OCI-LY7 (cell line): ENCODE data around the gene TTF2. TPM values are rescaled to one million over a fixed set of nuclear protein-coding genes. Genes with fewer than 3 reads are reported as not detected.

Source experiments
- BruUV-seq: library from RNA; stranded (reverse); fragments of 400-500 nt; replicated peaks from 2 replicates; lab custom pipeline; 2021; lab: Mats Ljungman, UMichigan
- CTCF ChIA-PET: fragments of 300-600 bp; sonication (Branson Sonifier 250); formaldehyde crosslinking; loops from one replicate; lab custom pipeline; 2022; ENCODE audit warnings: antibody characterized with exemption; ENCODE audit not compliant: unreplicated experiment; lab: Charles Lee
- POLR2A ChIA-PET: fragments of 300-600 bp; sonication (Branson Sonifier 250); formaldehyde crosslinking; loops from one replicate; lab custom pipeline; 2022; ENCODE audit warnings: antibody characterized with exemption; lab: Charles Lee
- DNase-seq: peaks from one replicate; pipeline ENCODE4 v3.0.0-alpha.2; 2015; ENCODE audit warnings: low spot score
- H2AFZ ChIP-seq: fragments of 200-600 bp; sonication (generic), shearing (Covaris generic); 2 replicates; pipeline ENCODE4 v1.6.1; 2014; ENCODE audit warnings: mild to moderate bottlenecking, antibody characterized with exemption, low read length, moderate library complexity
- H3K27ac ChIP-seq: fragments of 200-600 bp; sonication (generic); 2 replicates; pipeline ENCODE4 v1.5.1; 2014; ENCODE audit warnings: mixed run types, low read depth, mild to moderate bottlenecking, moderate library complexity, low read length, inconsistent platforms; ENCODE audit not compliant: poor library complexity, severe bottlenecking
- H3K36me3 ChIP-seq: fragments of 200-600 bp; sonication (generic); 2 replicates; pipeline ENCODE4 v1.6.1; 2014; ENCODE audit warnings: mild to moderate bottlenecking, antibody characterized with exemption, low read length, moderate library complexity, mixed read lengths; ENCODE audit not compliant: insufficient read depth
- H3K4me1 ChIP-seq: fragments of 200-600 bp; sonication (generic); 2 replicates; pipeline ENCODE4 v1.5.1; 2014; ENCODE audit warnings: mild to moderate bottlenecking, low read length; ENCODE audit not compliant: insufficient read depth, poor library complexity, severe bottlenecking
- H3K4me2 ChIP-seq: fragments of 200-600 bp; sonication (generic); 2 replicates; pipeline ENCODE4 v1.6.1; 2014; ENCODE audit warnings: mild to moderate bottlenecking, low read length
- H3K4me3 ChIP-seq: fragments of 200-600 bp; sonication (generic); 2 replicates; pipeline ENCODE4 v1.5.1; 2014; ENCODE audit warnings: mild to moderate bottlenecking, low read depth, low read length; ENCODE audit not compliant: poor library complexity, severe bottlenecking
- H3K79me2 ChIP-seq: fragments of 200-600 bp; sonication (generic); 2 replicates; pipeline ENCODE4 v1.6.1; 2016; ENCODE audit warnings: low read depth, mild to moderate bottlenecking, low read length, moderate library complexity, mixed read lengths; ENCODE audit not compliant: insufficient read depth
- H3K9me2 ChIP-seq: fragments of 200-600 bp; sonication (generic); 2 replicates; pipeline ENCODE4 v1.6.1; 2016; ENCODE audit warnings: mild to moderate bottlenecking, low read length, mixed read lengths; ENCODE audit not compliant: insufficient read depth
- H3K9me3 ChIP-seq: fragments of 200-600 bp; sonication (generic); 2 replicates; pipeline ENCODE4 v1.6.1; 2014; ENCODE audit warnings: mild to moderate bottlenecking, mixed run types, low read length, mixed read lengths
- H4K20me1 ChIP-seq: fragments of 200-600 bp; sonication (generic); 2 replicates; pipeline ENCODE4 v1.6.1; 2014; ENCODE audit warnings: mild to moderate bottlenecking, antibody characterized with exemption, low read length, moderate library complexity, mixed read lengths; ENCODE audit not compliant: insufficient read depth
- EZH2phosphoT487 ChIP-seq: fragments of 200-600 bp; sonication (generic); IDR thresholded peaks from 2 replicates; pipeline ENCODE4 v1.6.1; 2018; ENCODE audit warnings: low read depth, borderline replicate concordance, mild to moderate bottlenecking, mixed run types, antibody characterized with exemption, low read length, moderate library complexity, mixed read lengths
- intact Hi-C: fragments of 100-400 bp; cut with micrococcal nuclease; formaldehyde crosslinking; loops from one replicate; pipeline ENCODE4 v1.10.0; 2022; ENCODE audit not compliant: unreplicated experiment
- total RNA-seq, 2 experiments: library from RNA; depleted of rRNA in 1 of 2; stranded (reverse); fragments of >200 nt in 1 of 2; shearing (Covaris generic) in 1 of 2; gene quantifications; 2 replicates each; pipeline ENCODE4 v1.2.3, GENCODE V29; 2014 to 2022
- TF ChIP-seq, protein P1 (sequence below): fragments of 200-600 bp; sonication (generic); conservative IDR thresholded peaks from 2 replicates; pipeline ENCODE4 v1.5.1; 2014; ENCODE audit warnings: mild to moderate bottlenecking, antibody characterized with exemption, low read length, moderate library complexity, mixed read lengths

The TTF2 gene
- total RNA-seq, 2 experiments from 2014 or later: 81.3 to 133 TPM

DNA sequence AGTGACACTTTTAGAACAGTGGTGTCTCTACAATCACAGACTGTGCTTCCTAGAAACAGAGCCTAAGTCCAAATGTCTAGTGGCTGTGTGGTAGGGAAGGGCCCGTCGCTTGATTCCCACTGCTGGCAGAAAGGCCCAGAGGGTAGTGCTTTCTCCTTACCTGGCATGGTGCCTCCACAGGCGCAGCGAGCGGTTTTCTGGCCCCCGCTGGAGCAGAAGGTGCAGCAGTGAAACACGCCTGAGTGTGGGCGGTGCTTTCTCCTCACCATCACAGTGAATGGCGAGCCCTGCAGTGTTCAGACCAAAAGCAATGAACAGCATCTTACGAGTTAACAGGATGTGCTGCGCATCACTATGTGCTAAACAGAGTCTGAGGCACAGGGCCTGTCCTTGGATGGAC, 53.1 kb downstream of the TTF2 start:
- Histone ChIP-seq H3K9me3 (no peaks in the 10 kb centered on the region), H3K9me2 (no peaks in the 10 kb centered on the region), H3K27ac (no peak overlapping the region), H3K4me2 (no peak overlapping the region), H2AFZ (no peak overlapping the region), H3K4me1 (no peaks in the 10 kb centered on the region), H3K79me2 (no peaks in the 10 kb centered on the region), H3K4me3 (no peak overlapping the region), H3K36me3 (no peaks in the 10 kb centered on the region), H4K20me1 (no peaks in the 10 kb centered on the region; the same call in 1 of the 2 replicates)
- intact Hi-C loops: no loop called here
- no TSS peak for BruUV-seq
- CTCF ChIA-PET: no interaction called here
- POLR2A ChIA-PET: no interaction called here
- no peak for TF ChIP-seq EZH2phosphoT487
- TF ChIP-seq, protein P1, sequence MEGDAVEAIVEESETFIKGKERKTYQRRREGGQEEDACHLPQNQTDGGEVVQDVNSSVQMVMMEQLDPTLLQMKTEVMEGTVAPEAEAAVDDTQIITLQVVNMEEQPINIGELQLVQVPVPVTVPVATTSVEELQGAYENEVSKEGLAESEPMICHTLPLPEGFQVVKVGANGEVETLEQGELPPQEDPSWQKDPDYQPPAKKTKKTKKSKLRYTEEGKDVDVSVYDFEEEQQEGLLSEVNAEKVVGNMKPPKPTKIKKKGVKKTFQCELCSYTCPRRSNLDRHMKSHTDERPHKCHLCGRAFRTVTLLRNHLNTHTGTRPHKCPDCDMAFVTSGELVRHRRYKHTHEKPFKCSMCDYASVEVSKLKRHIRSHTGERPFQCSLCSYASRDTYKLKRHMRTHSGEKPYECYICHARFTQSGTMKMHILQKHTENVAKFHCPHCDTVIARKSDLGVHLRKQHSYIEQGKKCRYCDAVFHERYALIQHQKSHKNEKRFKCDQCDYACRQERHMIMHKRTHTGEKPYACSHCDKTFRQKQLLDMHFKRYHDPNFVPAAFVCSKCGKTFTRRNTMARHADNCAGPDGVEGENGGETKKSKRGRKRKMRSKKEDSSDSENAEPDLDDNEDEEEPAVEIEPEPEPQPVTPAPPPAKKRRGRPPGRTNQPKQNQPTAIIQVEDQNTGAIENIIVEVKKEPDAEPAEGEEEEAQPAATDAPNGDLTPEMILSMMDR: no peak
- no peak for DNase-seq

DNA sequence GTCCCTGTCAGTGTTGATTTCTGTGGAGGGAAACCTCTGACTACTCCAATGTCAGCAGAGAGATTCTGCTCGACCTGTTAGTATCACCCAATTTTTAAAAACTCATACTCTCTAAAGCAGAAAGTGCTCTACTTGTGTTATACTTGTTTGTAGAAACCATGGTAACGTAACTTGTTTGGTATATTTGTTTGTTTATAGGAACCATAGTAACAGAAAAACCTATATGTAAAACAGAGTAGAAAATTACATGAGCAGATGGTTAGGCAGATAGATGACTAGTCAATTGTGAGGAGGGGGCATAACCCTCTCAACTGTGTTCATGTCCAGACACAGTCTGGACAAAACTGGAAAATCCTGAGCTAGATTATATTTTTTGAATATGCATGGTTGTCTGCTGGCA, 54.8 kb downstream of the TTF2 start:
- no peaks in the 10 kb centered on the region for H3K79me2 ChIP-seq
- no peaks in the 10 kb centered on the region; the same call in 1 of the 2 replicates for H4K20me1 ChIP-seq
- DNase-seq: no peak
- TF ChIP-seq, protein P1: no peak
- no peak for TF ChIP-seq EZH2phosphoT487
- intact Hi-C loops: no loop called here
- BruUV-seq: no TSS peak
- no peak overlapping the region for H3K4me3 ChIP-seq
- H3K4me2 ChIP-seq: no peak overlapping the region
- no peak overlapping the region for H3K27ac ChIP-seq
- POLR2A ChIA-PET: interaction anchor here (0.6 to 0.7 kb wide), 2 partner anchors 131 to 234 kb away, joined by 3 read pairs; no protein-coding TSS in a partner anchor
- CTCF ChIA-PET: no interaction called here
- H2AFZ ChIP-seq: no peak overlapping the region
- no peaks in the 10 kb centered on the region for H3K9me3 ChIP-seq
- H3K9me2 ChIP-seq: no peaks in the 10 kb centered on the region
- no peaks in the 10 kb centered on the region for H3K4me1 ChIP-seq
- H3K36me3 ChIP-seq: no peaks in the 10 kb centered on the region

DNA sequence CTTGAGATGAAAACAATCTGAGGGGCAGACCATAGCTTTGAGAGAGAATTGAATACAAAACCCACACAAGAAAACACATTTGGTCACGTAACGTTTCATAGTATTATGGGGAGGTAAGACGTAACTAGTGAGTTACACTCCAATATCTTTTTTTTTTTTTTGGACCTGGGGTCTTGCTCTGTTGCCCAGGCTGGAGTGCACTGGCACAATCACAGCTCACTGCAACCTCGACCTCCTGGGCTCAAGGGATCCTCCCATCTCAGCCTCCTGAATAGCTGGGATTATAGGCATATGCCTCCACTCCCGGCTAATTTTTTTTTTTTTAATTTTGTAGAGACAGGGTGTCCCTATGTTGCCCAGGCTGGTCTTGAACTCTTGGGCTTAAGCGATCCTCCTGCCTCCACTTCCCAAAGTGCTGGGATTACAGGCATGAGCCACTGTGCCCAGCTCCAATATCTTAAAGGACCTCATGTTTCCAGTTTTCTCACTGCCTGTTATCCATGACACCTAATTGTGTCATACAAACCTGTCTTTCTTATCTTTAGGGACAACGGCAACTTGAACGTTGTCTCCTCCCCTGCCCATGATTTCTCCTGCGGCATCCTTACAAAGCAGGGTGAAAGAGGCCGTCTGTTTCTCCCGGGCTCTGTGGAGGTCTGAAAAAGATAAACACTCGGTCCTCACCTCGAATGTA, 56.1 kb downstream of the TTF2 start:
- no peak for TF ChIP-seq EZH2phosphoT487
- TF ChIP-seq, protein P1: no peak
- Histone ChIP-seq H3K9me2 (no peaks in the 10 kb centered on the region), H4K20me1 (no peaks in the 10 kb centered on the region; the same call in 1 of the 2 replicates), H3K4me1 (no peaks in the 10 kb centered on the region), H2AFZ (no peak overlapping the region), H3K27ac (no peak overlapping the region), H3K36me3 (no peaks in the 10 kb centered on the region), H3K79me2 (no peaks in the 10 kb centered on the region), H3K4me3 (no peak overlapping the region), H3K4me2 (no peak overlapping the region), H3K9me3 (no peaks in the 10 kb centered on the region)
- DNase-seq: no peak
- BruUV-seq: no TSS peak
- POLR2A ChIA-PET: no interaction called here
- intact Hi-C loops: no loop called here
- CTCF ChIA-PET: interaction anchor here (0.6 kb wide), 1 partner anchor 467 kb away, joined by 3 read pairs; no protein-coding TSS in a partner anchor
